Kidney epithelial cell (primary cell): ENCODE measurements around the gene TRAF3IP3. TPM values are rescaled to one million over a fixed set of nuclear protein-coding genes. Genes with fewer than 3 reads are reported as not detected.

Experiments used
- DNase-seq: peaks from one replicate; pipeline ENCODE4 v3.0.0-alpha.2; 2010; ENCODE audit warnings: low read depth
- H3K27me3 ChIP-seq: 2 replicates; pipeline ENCODE4 v1.6.0; 2011; ENCODE audit warnings: low read length; ENCODE audit not compliant: control insufficient read depth, insufficient read depth
- H3K36me3 ChIP-seq: 2 replicates; pipeline ENCODE4 v1.5.1; 2011; ENCODE audit warnings: low read length; ENCODE audit not compliant: control insufficient read depth, insufficient read depth
- H3K4me3 ChIP-seq: 2 replicates; pipeline ENCODE4 v1.5.1; 2011; ENCODE audit warnings: low read depth, mild to moderate bottlenecking, control low read depth, low read length
- total RNA-seq: library from RNA; depleted of rRNA; stranded (reverse); fragments of >200 nt; gene quantifications from 2 replicates; pipeline ENCODE4 v1.2.3, GENCODE V29; 2015
- TF ChIP-seq, protein P1 (sequence below): IDR thresholded peaks from 2 replicates; pipeline ENCODE4 v1.5.1; 2011; ENCODE audit warnings: mild to moderate bottlenecking, moderate library complexity, low read length, control low read depth, inconsistent platforms; ENCODE audit not compliant: insufficient read depth, poor library complexity, severe bottlenecking

TRAF3IP3 gene
- total RNA-seq, 1 donor from 2014 or later, result not detected

DNA sequence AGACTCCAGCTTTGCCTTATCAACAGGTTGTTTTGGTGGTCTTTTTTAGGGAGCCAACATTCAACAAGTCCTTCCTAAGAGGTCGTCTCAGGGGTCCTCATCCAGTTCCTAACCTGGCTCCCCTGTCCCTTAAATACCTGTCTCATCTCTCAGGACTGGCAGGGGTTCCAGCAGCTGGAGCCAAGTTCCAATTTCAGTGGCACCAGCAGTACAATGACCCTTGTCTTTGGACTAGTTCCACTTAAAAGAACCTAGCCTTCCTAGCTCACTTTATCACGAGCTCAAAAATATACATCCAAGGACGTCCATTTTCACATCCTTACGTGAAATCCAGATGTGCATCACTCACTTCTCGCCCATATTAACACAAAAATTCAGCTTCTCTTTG, 18.7 kb upstream of the TRAF3IP3 start:
- H3K27me3 ChIP-seq, result no peaks in the 10 kb centered on the region
- TF ChIP-seq, protein P1, sequence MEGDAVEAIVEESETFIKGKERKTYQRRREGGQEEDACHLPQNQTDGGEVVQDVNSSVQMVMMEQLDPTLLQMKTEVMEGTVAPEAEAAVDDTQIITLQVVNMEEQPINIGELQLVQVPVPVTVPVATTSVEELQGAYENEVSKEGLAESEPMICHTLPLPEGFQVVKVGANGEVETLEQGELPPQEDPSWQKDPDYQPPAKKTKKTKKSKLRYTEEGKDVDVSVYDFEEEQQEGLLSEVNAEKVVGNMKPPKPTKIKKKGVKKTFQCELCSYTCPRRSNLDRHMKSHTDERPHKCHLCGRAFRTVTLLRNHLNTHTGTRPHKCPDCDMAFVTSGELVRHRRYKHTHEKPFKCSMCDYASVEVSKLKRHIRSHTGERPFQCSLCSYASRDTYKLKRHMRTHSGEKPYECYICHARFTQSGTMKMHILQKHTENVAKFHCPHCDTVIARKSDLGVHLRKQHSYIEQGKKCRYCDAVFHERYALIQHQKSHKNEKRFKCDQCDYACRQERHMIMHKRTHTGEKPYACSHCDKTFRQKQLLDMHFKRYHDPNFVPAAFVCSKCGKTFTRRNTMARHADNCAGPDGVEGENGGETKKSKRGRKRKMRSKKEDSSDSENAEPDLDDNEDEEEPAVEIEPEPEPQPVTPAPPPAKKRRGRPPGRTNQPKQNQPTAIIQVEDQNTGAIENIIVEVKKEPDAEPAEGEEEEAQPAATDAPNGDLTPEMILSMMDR, result no peak
- no peak overlapping the region for H3K4me3 ChIP-seq
- DNase-seq, result no peak
- no peaks in the 10 kb centered on the region for H3K36me3 ChIP-seq

DNA sequence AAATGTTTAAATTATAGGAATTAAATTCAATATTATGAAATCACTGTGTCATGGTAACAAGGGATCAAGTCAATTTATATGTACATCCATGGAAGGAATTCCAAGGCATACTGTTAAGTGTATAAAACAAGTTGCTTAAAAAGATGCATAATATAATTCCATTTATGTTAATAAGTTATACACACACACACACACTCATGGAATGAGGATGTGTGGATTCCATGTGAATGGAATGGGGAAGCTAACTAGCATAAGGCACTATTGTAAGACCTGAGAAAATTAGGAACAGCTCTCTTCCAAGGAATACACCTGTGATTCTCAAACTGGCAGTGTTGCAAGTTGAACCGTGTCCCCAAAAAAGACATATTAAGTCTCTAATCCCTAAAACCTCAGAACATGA, 17.6 kb upstream of the TRAF3IP3 start:
- H3K27me3 ChIP-seq, result no peaks in the 10 kb centered on the region
- TF ChIP-seq, protein P1, result no peak
- DNase-seq, result no peak
- H3K36me3 ChIP-seq, result no peaks in the 10 kb centered on the region
- no peak overlapping the region for H3K4me3 ChIP-seq

DNA sequence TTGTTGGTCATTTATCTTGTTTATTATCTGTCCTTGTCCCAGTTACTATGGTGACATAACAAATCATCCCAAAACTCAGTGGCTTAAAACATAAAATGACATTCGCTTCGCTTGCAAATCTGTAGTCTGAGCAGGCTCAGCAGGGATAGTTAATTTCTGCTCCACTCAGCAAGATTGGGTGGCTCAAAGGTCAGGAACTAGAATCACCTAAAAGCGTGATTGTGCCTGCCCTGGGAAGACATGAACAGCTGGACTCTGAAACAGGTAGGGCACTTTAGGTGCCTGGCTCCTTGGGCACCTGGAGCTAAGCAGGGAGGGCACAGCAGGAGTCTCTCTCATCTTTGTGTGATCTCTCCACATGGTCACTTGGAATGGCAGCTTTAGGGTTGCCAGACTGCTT, 14.7 kb upstream of the TRAF3IP3 start:
- Histone ChIP-seq H3K4me3 (no peak overlapping the region), H3K36me3 (no peaks in the 10 kb centered on the region), H3K27me3 (no peaks in the 10 kb centered on the region)
- DNase-seq, result no peak
- TF ChIP-seq, protein P1, result no peak

DNA sequence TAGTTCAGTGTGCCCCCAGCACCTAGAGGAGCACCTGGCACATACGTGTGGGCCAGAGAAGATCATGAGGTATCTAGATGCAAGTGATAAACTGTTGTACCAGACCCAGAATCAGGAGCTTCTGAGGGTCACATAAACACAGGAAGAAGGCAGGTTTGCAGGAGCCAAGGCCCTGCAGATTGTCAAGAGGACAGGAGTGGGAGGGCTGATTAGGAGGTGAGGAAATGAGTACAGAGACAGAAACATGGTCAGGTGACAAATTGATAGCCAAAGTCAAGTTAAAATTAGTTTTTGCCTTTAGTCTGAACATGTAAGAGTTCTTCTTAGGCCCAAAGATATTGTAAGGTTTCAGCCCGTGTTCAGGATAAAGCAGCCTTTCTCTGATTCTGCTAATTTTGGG, 14.0 kb upstream of the TRAF3IP3 start:
- Histone ChIP-seq H3K27me3 (no peaks in the 10 kb centered on the region), H3K36me3 (no peaks in the 10 kb centered on the region), H3K4me3 (no peak overlapping the region)
- no peak for DNase-seq
- TF ChIP-seq, protein P1, result no peak

DNA sequence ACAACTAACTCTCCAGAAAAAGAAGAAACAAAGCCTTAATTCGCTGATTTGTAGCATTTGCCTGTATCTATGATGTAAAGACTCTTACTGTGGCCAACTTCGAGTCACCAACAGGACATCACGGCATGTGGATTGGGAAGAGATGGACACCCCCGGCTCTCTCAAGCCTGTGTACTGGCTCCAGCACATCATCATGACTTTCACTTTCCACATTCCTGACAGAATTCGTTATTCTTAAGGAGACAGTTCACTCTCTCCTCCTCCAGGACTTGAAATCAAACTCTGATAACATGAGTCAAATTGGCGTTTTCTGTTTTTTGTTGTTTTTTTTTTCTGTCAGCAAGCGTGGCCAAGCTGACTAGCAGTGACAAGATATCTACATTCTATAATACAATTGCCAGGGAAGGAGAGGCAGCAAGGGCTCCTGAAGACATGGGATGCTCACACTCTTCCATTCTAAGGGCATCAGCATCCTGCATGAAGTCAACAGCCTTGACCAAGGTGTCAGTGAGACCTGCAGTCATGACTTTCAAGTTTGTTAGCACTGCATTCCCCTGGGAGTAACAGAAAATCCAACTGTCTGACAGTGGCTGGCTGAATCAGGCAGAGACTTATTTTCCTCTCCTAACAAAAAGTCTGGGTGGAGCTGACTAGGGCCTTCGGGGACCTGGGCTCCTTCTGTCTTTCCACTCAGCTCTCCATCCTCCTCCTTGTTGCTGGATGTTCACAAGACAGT, 13.3 kb upstream of the TRAF3IP3 start:
- no peak overlapping the region for H3K4me3 ChIP-seq
- no peaks in the 10 kb centered on the region for H3K36me3 ChIP-seq
- no peaks in the 10 kb centered on the region for H3K27me3 ChIP-seq
- TF ChIP-seq, protein P1, result no peak
- no peak for DNase-seq

DNA sequence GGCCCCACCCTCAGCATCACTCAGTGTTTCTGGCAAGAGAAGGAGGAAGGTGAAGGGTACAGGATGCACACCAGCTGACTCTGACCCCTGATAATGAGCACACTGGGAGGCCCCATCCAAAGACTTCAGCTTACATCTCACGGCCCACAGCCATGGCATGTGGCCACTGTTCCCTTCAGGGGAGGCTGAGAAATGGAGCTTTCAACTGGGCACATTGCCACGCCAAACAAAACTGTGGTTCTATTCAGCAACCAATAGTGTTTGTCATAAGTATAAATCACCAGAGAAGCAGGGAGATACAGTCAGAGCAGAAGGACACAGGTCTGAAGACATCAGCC, 12.7 kb upstream of the TRAF3IP3 start:
- Histone ChIP-seq H3K27me3 (no peaks in the 10 kb centered on the region), H3K36me3 (no peaks in the 10 kb centered on the region), H3K4me3 (no peak overlapping the region)
- no peak for DNase-seq
- TF ChIP-seq, protein P1, result no peak
